Measurements from ENCODE around the gene NLRP12.
A peak's percentile ranks its signal among the peaks of the same experiment; 100 is the strongest.
"Not testable (repeated sequence)": the region's sequence is repeated elsewhere in the genome, so short reads cannot be mapped to it uniquely, and the experiment has no call there.

The NLRP12 gene

DNA sequence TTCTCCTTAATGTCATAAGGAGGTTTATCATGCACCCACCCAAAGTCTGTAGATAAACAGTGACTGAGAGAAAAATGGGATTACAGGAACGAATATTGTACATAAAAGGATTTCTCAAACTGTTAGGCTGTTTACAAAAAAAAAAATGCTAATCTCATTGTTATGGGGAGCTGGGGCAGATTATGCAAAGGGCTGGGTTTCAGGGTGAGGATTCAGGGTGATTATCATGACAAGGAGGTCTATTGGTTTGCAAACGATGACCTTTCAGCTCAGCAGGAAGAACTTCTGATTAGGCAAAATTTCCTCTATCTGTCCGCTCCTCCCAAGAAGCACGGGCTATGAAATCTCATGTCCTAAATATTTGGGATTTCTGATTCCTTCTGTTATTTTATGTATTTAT is 41.4 kb downstream of the NLRP12 start:
- no peak for DNase-seq (ENCODE audit: low read depth in 2 of 2)

DNA sequence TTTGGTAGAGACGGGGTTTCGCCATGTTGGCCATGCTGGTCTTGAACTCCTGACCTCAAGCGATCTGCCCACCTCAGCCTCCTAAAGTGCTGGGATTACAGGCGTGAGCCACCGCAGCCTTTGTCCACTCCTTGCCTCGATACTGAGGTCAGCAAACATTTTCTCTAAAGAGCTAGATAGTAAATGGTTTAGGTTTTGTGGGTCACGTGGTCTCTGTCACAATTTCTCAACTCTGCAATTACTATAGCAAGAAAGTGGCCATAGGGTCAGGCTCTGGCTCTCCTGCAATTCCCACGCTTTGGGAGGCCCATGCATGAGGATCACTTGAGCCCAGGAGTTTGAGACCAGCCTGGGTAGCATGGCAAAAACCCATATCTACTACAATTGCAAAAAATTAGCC is 42.8 kb downstream of the NLRP12 start:
- not testable (repeated sequence) for DNase-seq (ENCODE audit: low read depth in 2 of 2)

DNA sequence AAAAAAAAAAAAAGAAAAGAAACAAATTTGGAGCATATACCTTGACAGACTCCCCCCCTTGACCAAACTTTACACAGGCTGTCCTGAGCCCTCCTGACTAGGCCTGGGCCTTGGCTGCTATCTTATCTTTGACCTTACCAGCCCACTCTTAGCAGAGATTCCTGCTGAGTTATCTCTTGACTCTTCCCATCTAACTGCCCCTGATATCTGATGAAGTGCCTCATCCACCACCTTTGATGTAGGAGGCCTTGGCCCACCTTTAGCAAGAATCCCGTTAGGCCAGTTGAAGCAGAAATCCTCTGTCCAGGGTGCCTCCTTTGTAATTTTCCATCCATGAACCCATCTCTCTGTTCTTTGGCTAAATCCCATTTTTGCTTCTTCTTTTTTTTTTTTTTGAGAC is 43.6 kb downstream of the NLRP12 start:
- DNase-seq (ENCODE audit: low read depth in 2 of 2) = no peak

DNA sequence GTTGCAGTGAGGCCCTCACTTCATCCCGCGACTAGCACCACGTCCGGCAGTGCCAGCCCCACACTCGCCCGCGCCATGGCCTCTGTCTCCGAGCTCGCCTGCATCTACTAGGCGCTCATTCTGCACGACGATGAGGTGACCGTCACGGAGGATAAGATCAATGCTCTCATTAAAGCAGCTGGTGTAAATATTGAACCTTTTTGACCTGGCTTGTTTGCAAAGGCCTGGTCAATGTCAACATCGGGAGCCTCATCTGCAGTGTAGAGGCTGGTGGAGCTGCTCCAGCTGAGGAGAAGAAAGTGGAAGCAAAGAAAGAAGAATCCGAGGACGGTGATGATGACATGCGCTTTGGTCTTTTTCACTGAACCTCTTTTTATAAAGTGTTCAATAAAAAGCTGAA is 48.6 kb downstream of the NLRP12 start:
- DNase-seq (ENCODE audit: low read depth in 2 of 2) = no peak

DNA sequence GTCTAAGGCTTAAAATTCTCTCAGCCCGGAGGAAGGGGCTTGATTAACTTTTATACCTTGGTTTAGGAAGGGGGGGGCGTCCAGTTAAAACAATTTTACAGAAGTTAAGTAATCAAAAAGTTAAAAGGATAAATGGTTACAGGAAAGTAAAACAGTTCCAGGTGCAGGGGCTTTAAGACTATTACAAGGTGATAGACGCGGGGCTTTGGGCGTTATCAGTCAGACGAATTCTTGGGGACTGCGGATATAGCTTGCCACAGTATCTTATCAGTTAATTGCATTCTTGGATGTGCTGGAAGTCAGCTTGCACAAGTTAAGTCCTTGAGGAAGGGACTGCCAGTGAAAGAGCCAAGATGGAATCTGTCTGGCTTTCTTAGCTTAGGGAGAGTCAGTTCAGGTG is 49.6 kb downstream of the NLRP12 start:
- DNase-seq (ENCODE audit: low read depth in 2 of 2) = not testable (repeated sequence)

DNA sequence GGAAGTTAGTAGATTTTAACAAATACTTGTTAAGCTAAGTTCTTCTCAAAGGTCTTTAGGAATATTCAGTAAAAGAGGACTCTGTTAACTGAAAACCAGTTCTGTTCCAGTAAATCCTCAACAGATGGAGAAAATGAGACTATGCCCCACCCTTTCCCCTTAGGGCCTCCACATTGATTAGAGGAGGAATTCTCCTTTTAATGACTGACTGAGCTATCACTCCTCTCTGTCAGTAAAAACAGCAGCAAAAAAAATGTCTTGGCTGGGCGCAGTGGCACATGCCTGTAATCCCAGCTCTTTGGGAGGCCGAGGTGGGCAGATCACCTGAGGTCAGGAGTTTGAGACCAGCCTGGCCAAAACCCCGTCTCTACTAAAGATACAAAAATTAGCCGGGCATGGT is 50.1 kb downstream of the NLRP12 start:
- no peak for DNase-seq (ENCODE audit: low read depth in 2 of 2)

DNA sequence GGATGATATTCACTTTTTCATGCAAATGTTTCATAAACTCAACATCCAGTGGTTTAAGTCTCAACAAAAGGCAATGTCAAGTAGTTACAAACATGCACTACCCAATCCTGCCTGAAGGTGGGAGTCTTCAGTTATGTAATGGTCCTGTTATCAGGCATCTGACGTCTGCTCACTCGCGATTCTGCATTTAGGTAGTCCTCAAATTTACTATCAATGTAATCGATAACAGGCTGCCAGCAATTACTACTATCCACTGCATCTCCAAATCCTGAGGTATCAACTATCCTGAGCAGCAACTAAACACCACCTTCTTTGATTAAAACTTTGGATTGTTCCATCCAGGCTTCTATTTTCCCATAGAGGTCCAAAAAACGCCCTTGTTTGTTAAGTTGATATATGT is 51.2 kb downstream of the NLRP12 start:
- peak; percentile 10 to 39 for DNase-seq (ENCODE audit: low read depth in 2 of 2)

DNA sequence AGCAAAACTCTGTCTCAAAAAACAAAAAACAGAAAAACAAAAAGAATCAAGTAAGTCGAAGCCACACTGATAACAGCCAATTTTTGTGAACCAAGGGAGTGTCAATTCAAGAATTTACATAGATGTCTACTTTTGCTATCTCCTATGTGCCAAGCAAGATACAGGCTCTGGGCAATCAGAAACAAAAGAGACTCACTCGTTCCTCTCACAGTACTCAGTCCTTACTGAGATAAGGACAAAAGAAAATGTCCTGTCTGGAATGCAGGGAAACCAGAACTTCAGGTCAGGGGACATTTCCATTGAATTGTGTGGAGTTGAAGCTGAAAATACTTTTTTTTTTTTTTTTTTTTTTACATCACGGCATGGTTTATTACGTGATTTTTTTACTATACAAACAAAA is 53.0 kb downstream of the NLRP12 start:
- no peak for DNase-seq (ENCODE audit: low read depth in 2 of 2)

DNA sequence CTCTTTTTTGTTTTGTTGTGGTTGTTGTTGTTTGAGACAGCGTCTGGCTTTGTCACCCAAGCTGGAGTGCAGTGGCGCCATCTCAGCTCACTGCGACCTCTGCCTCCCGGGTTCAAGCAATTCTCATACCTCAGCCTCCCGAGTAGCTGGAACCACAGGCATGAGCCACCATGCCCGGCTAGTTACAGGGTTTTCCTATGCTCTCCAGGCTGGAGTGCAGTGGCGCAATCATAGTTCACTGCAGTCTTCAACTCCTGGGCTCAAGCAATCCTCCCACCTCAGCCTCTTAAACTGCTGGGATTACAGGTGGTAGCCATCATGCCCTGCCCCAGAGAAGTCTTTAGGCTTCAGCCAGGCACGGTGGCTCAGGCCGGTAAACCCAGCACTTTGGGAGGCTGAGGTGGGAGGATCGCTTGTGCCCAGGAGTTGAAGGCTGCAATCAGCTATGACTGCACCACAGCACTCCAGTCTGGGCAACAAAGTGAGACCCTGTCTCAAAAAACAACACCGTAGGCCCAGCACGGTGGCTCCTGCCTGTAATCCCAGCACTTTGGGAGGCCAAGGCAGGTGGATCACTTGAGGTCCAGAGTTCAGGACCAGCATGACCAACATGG is 54.3 kb downstream of the NLRP12 start:
- not testable (repeated sequence) for DNase-seq (ENCODE audit: low read depth in 2 of 2)

DNA sequence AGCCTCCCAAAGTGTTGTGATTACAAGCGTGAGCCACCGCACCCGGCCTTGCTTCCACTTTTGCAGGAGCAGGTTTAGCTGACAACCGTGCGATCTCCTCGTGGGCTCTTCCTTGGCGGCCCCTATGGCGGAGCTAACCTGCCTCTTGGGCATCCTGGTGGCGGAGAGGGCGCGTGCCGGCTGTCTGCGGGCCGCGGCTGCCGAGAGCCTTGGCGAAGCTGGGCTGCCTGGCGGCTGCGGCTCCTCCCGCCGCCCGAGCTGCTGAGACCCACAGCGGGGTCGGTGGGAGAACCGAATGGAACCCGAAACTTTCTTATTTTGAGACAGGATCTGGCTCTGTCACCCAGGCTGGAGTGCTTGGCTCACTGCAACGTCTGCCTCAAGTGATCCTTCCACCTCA is 55.7 kb downstream of the NLRP12 start:
- no peak for DNase-seq (ENCODE audit: low read depth in 2 of 2)

DNA sequence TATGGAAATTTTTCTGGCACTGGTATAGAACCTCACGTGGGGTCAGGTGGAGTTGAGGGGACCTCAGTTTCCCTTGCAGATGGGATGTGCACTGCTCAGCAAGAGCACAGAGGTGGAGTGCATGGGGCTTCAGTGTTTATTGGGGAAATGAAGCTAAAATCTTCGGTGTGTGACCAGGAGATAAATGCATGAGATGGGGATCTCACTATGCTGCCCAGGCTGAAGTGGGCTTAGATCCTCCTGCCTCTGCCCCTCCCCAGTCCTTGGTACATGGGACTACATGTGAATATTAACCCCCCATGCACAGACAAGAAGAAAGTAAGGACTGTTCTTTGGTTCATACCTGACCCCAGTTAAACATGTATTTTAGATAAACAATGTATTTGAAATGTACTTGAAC is 65.1 kb downstream of the NLRP12 start:
- not testable (repeated sequence) for DNase-seq (ENCODE audit: low read depth in 2 of 2)
